Astrocyte (in vitro differentiated cells and primary cell): ENCODE results near the gene CEP68.

ENCODE experiments used
- EZH2 ChIP-seq: IDR thresholded peaks from 2 replicates; pipeline ENCODE4 v1.6.1; 2012; ENCODE audit warnings: mild to moderate bottlenecking, low read length, inconsistent platforms; ENCODE audit not compliant: insufficient read depth
- TF ChIP-seq, protein P1 (sequence below): IDR thresholded peaks from 2 replicates; pipeline ENCODE4 v1.5.1; 2011; ENCODE audit warnings: low read depth, mild to moderate bottlenecking, inconsistent platforms, low read length, moderate library complexity; ENCODE audit not compliant: insufficient read depth

DNA sequence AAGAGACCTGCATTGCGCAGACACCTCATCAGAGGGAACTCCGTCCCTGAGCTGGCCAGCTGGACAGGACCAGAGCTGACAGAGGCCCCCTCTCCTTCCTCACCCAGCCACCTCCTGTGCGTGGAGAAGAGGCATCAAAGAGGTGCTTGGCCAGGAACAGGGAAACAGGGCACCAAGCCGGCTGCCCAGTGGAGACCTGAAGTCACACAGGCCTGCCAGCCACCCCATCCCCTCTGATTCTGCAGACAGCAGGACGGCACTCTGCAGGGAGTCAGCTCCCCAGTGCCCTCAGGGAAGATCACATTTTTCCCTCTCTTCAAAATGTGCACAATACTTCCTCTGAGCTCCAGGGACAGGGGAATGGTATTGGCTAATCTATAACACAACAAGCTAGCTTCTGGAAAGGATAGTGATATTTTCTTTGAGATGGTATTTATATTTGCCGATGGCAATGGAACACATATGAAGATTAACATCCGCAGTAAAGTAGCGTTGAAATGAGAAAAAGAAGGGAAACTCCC lies 36.5 kb upstream of the CEP68 start:
- TF ChIP-seq, protein P1, sequence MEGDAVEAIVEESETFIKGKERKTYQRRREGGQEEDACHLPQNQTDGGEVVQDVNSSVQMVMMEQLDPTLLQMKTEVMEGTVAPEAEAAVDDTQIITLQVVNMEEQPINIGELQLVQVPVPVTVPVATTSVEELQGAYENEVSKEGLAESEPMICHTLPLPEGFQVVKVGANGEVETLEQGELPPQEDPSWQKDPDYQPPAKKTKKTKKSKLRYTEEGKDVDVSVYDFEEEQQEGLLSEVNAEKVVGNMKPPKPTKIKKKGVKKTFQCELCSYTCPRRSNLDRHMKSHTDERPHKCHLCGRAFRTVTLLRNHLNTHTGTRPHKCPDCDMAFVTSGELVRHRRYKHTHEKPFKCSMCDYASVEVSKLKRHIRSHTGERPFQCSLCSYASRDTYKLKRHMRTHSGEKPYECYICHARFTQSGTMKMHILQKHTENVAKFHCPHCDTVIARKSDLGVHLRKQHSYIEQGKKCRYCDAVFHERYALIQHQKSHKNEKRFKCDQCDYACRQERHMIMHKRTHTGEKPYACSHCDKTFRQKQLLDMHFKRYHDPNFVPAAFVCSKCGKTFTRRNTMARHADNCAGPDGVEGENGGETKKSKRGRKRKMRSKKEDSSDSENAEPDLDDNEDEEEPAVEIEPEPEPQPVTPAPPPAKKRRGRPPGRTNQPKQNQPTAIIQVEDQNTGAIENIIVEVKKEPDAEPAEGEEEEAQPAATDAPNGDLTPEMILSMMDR, result no peak
- no peak for TF ChIP-seq EZH2
